Loucy (cell line): ENCODE results near the gene EML1.

Experiments
- H2AFZ ChIP-seq: fragments of 200-600 bp; sonication (generic); 2 replicates; pipeline ENCODE4 v1.6.0; 2016; ENCODE audit warnings: antibody characterized with exemption, mild to moderate bottlenecking, low read length, moderate library complexity
- H3F3A ChIP-seq: fragments of 200-600 bp; 2 replicates; pipeline ENCODE4 v1.6.0; 2016; ENCODE audit warnings: antibody characterized with exemption, low read depth, mild to moderate bottlenecking
- H3K27me3 ChIP-seq: fragments of 200-600 bp; sonication (generic); 2 replicates; pipeline ENCODE4 v1.6.1; 2014; ENCODE audit warnings: low read length, mild to moderate bottlenecking; ENCODE audit not compliant: insufficient read depth, poor library complexity, severe bottlenecking
- H3K36me3 ChIP-seq: fragments of 200-600 bp; sonication (generic); 2 replicates; pipeline ENCODE4 v1.6.1; 2016; ENCODE audit warnings: low read length; ENCODE audit not compliant: insufficient read depth
- H3K4me1 ChIP-seq: fragments of 200-600 bp; sonication (generic); 2 replicates; pipeline ENCODE4 v1.5.1; 2014; ENCODE audit warnings: low read length, mild to moderate bottlenecking; ENCODE audit not compliant: insufficient read depth, poor library complexity, severe bottlenecking
- H3K4me2 ChIP-seq: fragments of 200-600 bp; sonication (generic); 2 replicates; pipeline ENCODE4 v1.6.0; 2014; ENCODE audit warnings: antibody characterized with exemption, low read length, low read depth, mild to moderate bottlenecking; ENCODE audit not compliant: poor library complexity, severe bottlenecking
- H3K4me3 ChIP-seq: fragments of 200-600 bp; sonication (generic); 2 replicates; pipeline ENCODE4 v1.5.1; 2014; ENCODE audit warnings: low read length, mild to moderate bottlenecking, mixed read lengths; ENCODE audit not compliant: poor library complexity, severe bottlenecking
- H3K79me2 ChIP-seq: fragments of 200-600 bp; sonication (generic); 2 replicates; pipeline ENCODE4 v1.6.1; 2014; ENCODE audit warnings: low read length; ENCODE audit not compliant: insufficient read depth
- H3K9ac ChIP-seq: fragments of 200-600 bp; sonication (generic); 2 replicates; pipeline ENCODE4 v1.6.0; 2014; ENCODE audit warnings: mild to moderate bottlenecking, low read depth, low read length, moderate library complexity; ENCODE audit not compliant: poor library complexity, severe bottlenecking
- H3K9me2 ChIP-seq: fragments of 200-600 bp; sonication (generic); replicated peaks from 2 replicates; pipeline ENCODE4 v1.6.1; 2016; ENCODE audit warnings: low read depth, low read length, mixed read lengths
- H3K9me3 ChIP-seq: fragments of 200-600 bp; sonication (generic); 2 replicates; pipeline ENCODE4 v1.6.1; 2014; ENCODE audit warnings: mild to moderate bottlenecking, antibody characterized with exemption, low read length, low read depth; ENCODE audit not compliant: insufficient read depth
- H4K20me1 ChIP-seq: fragments of 200-600 bp; sonication (generic); 2 replicates; pipeline ENCODE4 v1.6.0; 2014; ENCODE audit warnings: antibody characterized with exemption, low read length, mild to moderate bottlenecking; ENCODE audit not compliant: insufficient read depth, poor library complexity, severe bottlenecking
- CTCF ChIP-seq: fragments of 200-600 bp; sonication (generic); conservative IDR thresholded peaks from 2 replicates; pipeline ENCODE4 v1.5.1; 2014; ENCODE audit warnings: mild to moderate bottlenecking, antibody characterized with exemption, low read length
- EZH2phosphoT487 ChIP-seq: fragments of 200-600 bp; IDR thresholded peaks from 2 replicates; pipeline ENCODE4 v1.6.1; 2018; ENCODE audit warnings: antibody characterized with exemption, mild to moderate bottlenecking, moderate library complexity, borderline replicate concordance

Gene EML1

GRCh38 chr14:99938896-99939295 is 145.7 kb downstream of the EML1 start:
- Histone ChIP-seq H3K9me2 (no peaks in the 10 kb centered on the region), H3K27me3 (no peaks in the 10 kb centered on the region), H2AFZ (no peak overlapping the region), H3K4me3 (no peak overlapping the region), H3K4me1 (no peaks in the 10 kb centered on the region), H4K20me1 (no peaks in the 10 kb centered on the region), H3K9ac (no peak overlapping the region), H3F3A (no peaks in the 10 kb centered on the region), H3K36me3 (no peaks in the 10 kb centered on the region), H3K9me3 (no peaks in the 10 kb centered on the region), H3K79me2 (no peaks in the 10 kb centered on the region), H3K4me2 (no peak overlapping the region)
- TF ChIP-seq EZH2phosphoT487 (no peak), CTCF (no peak)

GRCh38 chr14:99939421-99939820 is 146.2 kb downstream of the EML1 start:
- Histone ChIP-seq H2AFZ (no peak overlapping the region), H3K4me3 (no peak overlapping the region), H4K20me1 (no peaks in the 10 kb centered on the region), H3F3A (no peaks in the 10 kb centered on the region), H3K36me3 (no peaks in the 10 kb centered on the region), H3K9ac (no peak overlapping the region), H3K4me1 (no peaks in the 10 kb centered on the region), H3K9me3 (no peaks in the 10 kb centered on the region), H3K4me2 (no peak overlapping the region), H3K9me2 (no peaks in the 10 kb centered on the region), H3K27me3 (no peaks in the 10 kb centered on the region), H3K79me2 (no peaks in the 10 kb centered on the region)
- TF ChIP-seq CTCF, result no peak
- TF ChIP-seq EZH2phosphoT487, result no peak

GRCh38 chr14:99940064-99940463 is 146.9 kb downstream of the EML1 start:
- H3F3A ChIP-seq, result no peaks in the 10 kb centered on the region
- TF ChIP-seq CTCF, result no peak
- TF ChIP-seq EZH2phosphoT487, result no peak

More at GRCh38 chr14:99940064-99940463, 146.9 kb downstream of the EML1 start:
- Histone ChIP-seq H3K9ac (no peak overlapping the region), H3K4me2 (no peak overlapping the region), H3K9me2 (no peaks in the 10 kb centered on the region), H3K9me3 (no peaks in the 10 kb centered on the region), H4K20me1 (no peaks in the 10 kb centered on the region), H3K4me3 (no peak overlapping the region), H3K4me1 (no peaks in the 10 kb centered on the region), H3K79me2 (no peaks in the 10 kb centered on the region), H2AFZ (no peak overlapping the region), H3K27me3 (no peaks in the 10 kb centered on the region), H3K36me3 (no peaks in the 10 kb centered on the region)
